AG09309 (cell line): ENCODE results near the gene SLC35A4.
"Not testable (repeated sequence)": the region's sequence is repeated elsewhere in the genome, so short reads cannot be mapped to it uniquely, and the experiment has no call there.

Source experiments
- DNase-seq: peaks from one replicate; pipeline ENCODE4 v3.0.0-alpha.2; 2010; ENCODE audit warnings: low read depth
- H3K4me3 ChIP-seq: 2 replicates; pipeline ENCODE4 v1.5.1; 2011; ENCODE audit warnings: mild to moderate bottlenecking, low read depth, low read length, moderate library complexity; ENCODE audit not compliant: control insufficient read depth
- CTCF ChIP-seq: IDR thresholded peaks from 2 replicates; pipeline ENCODE4 v1.5.1; 2011; ENCODE audit warnings: mild to moderate bottlenecking, low read depth, low read length, inconsistent platforms; ENCODE audit not compliant: insufficient read depth, control insufficient read depth; ENCODE audit errors: missing control alignments

The SLC35A4 gene

DNA sequence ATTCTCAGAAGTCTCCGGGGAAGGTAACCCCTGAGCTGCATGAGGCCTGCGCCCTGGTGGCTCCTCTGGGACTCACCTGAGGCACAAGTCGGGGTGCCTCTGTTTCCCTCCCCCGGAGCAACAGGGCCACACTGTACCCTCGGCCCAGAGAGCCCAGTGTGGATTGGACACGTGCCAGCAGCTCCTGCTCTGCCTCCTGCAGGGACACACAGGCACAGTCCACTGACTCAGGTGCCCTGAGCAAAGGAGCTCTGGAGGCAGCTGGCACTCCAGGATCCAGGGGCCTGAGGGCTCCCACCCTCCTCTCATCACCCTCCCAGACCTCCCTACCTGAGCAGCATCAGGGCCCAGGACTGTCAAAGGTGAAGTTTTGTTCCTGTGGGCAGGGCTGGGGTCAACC, 29.5 kb downstream of the SLC35A4 start:
- no peak for DNase-seq
- no peak overlapping the region for H3K4me3 ChIP-seq
- no peak for TF ChIP-seq CTCF

DNA sequence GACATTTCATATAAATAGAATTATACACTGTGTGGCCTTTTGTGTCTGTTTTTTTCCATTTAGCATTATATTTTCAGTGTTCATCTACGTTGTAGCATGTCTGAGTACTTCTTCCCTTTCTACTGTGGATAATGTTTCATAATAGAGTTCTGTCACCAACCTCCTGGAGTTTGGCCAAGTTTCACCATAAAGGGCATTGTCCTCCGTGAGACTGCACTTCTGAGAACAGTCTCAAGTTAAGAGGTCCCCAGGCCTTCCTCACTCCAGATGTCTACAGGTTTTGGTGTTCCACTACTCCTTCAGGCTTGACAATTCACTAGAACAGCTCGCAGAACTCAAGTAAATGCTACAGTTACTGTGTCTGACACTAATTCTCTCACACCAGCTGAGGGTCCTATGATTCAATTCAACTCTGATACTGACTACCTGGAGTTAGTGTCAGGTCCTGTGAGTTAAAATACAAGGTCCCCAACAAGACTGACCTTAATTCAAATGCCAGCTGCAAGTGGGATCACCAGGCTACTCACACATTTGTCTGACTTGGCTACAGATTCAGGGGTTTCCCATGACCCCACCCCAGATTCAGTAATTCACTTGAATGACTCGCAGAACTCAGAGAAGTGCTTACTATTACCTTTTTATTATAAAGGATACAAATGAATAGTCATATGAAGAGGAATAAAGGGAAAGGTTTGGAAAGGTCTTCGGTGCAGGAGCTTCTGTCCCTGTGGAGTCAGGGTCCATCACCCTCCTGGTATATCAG, 31.1 kb downstream of the SLC35A4 start:
- no peak overlapping the region for H3K4me3 ChIP-seq
- no peak for DNase-seq
- TF ChIP-seq CTCF, result no peak

- DNase-seq, result no peak
- H3K4me3 ChIP-seq, result no peak overlapping the region
- TF ChIP-seq CTCF, result no peak
Observed at GRCh38 chr5:140596321-140596741, 31.7 kb downstream of the SLC35A4 start.

DNA sequence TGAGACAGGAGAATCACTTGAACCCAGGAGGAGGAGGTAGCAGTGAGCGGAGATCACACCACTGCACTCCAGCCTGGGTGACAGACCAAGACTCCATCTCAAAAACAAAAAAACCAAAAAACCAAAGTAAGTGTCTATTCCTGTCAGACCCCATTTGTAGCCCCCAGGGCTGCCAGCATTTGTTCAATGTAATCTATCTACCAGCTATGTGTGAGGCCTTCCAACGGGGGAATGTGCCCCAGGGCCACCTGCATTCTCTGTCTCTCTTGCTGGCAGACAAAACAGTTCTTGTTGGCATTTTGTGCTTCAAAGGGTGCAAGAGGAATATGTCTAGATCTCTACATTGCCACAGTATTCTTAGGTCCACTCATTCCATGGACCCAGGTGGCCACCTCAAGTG, 34.2 kb downstream of the SLC35A4 start:
- no peak for TF ChIP-seq CTCF
- DNase-seq, result no peak

DNA sequence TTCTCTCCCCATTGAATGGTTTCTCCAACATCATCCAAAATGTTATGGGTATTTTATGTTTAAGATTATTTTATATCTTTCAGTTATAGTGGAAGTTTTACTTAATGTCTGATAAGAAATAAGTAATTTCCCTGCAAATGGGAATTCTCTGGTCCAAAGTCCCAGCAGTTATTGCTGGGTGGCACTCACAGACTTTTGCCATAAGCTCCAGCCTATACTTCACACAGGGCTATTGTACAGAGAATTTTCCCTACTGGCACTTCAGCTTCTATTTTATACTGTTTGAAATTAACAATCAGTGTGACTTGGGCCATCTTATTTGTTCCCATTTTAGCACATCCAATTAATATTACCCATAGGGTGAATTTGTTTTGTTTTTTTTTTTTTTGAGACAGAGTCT, 35.5 kb downstream of the SLC35A4 start:
- TF ChIP-seq CTCF, result no peak
- DNase-seq, result no peak
- no peak overlapping the region for H3K4me3 ChIP-seq

More for the DNA sequence above, 34.2 kb downstream of the SLC35A4 start:
- no peak overlapping the region for H3K4me3 ChIP-seq

- DNase-seq, result no peak
- no peak overlapping the region for H3K4me3 ChIP-seq
- no peak for TF ChIP-seq CTCF
Observed at GRCh38 chr5:140602147-140602546, 37.5 kb downstream of the SLC35A4 start.

- DNase-seq, H3K4me3 ChIP-seq: not testable (repeated sequence)
Observed at GRCh38 chr5:140603446-140603698, 38.7 kb downstream of the SLC35A4 start.
